Hepatocyte (in vitro differentiated cells): ENCODE data around the gene CCDC86. TPM values are rescaled to one million over a fixed set of nuclear protein-coding genes. Genes with fewer than 3 reads are reported as not detected.

Experiments used
- DNase-seq: peaks from one replicate; pipeline ENCODE4 v3.0.0-alpha.2; 2016; ENCODE audit warnings: low spot score
- H2AFZ ChIP-seq: fragments of 200-600 bp; sonication (generic); 2 replicates; pipeline ENCODE4 v1.6.0; 2016; ENCODE audit warnings: antibody characterized with exemption, mild to moderate bottlenecking
- H3K27ac ChIP-seq: fragments of 200-600 bp; sonication (generic); 2 replicates; pipeline ENCODE4 v1.5.1; 2016; ENCODE audit warnings: mild to moderate bottlenecking
- H3K27me3 ChIP-seq: fragments of 200-600 bp; sonication (generic); 2 replicates; pipeline ENCODE4 v1.6.1; 2016
- H3K36me3 ChIP-seq: fragments of 200-600 bp; sonication (generic); replicated peaks from 2 replicates; pipeline ENCODE4 v1.5.1; 2016; ENCODE audit warnings: low read depth; ENCODE audit not compliant: insufficient read depth
- H3K4me1 ChIP-seq: fragments of 200-600 bp; sonication (generic); 2 replicates; pipeline ENCODE4 v1.5.1; 2016; ENCODE audit warnings: mild to moderate bottlenecking, moderate library complexity; ENCODE audit not compliant: insufficient read depth
- H3K4me2 ChIP-seq: fragments of 200-600 bp; sonication (generic); 2 replicates; pipeline ENCODE4 v1.6.0; 2016
- H3K4me3 ChIP-seq: fragments of 200-600 bp; sonication (generic); 2 replicates; pipeline ENCODE4 v1.5.1; 2016; ENCODE audit warnings: mild to moderate bottlenecking
- H3K79me2 ChIP-seq: fragments of 200-600 bp; sonication (generic); 2 replicates; pipeline ENCODE4 v1.6.0; 2017; ENCODE audit warnings: mild to moderate bottlenecking
- H3K9me2 ChIP-seq: fragments of 200-600 bp; sonication (generic); replicated peaks from 2 replicates; pipeline ENCODE4 v1.6.0; 2017; ENCODE audit warnings: mild to moderate bottlenecking; ENCODE audit not compliant: insufficient read depth
- H3K9me3 ChIP-seq: fragments of 200-600 bp; sonication (generic); 2 replicates; pipeline ENCODE4 v1.5.1; 2016; ENCODE audit warnings: low read depth, mild to moderate bottlenecking
- H4K20me1 ChIP-seq: fragments of 200-600 bp; sonication (generic); 2 replicates; pipeline ENCODE4 v1.6.0; 2016; ENCODE audit warnings: mild to moderate bottlenecking; ENCODE audit not compliant: insufficient read depth, poor library complexity, severe bottlenecking
- CTCF ChIP-seq: fragments of 200-600 bp; sonication (generic); IDR thresholded peaks from 2 replicates; pipeline ENCODE4 v1.5.1; 2016; ENCODE audit warnings: antibody characterized with exemption, mild to moderate bottlenecking; ENCODE audit not compliant: poor library complexity
- EZH2 ChIP-seq: fragments of 200-600 bp; sonication (generic); IDR thresholded peaks from 2 replicates; pipeline ENCODE4 v1.6.1; 2016; ENCODE audit warnings: antibody characterized with exemption, mild to moderate bottlenecking, borderline replicate concordance
- EZH2phosphoT487 ChIP-seq: fragments of 200-600 bp; sonication (generic); IDR thresholded peaks from one replicate; pipeline ENCODE4 v1.6.1; 2018; ENCODE audit warnings: antibody characterized with exemption, mild to moderate bottlenecking, low read depth, moderate library complexity; ENCODE audit not compliant: unreplicated experiment, severe bottlenecking
- WGBS: methylation state at CpG from one replicate; pipeline ENCODE4 v1.1.6; 2016; ENCODE audit warnings: low lambda C conversion rate; ENCODE audit errors: missing lambda C conversion rate; 5-methylcytosine and 5-hydroxymethylcytosine counted together
- polyA plus RNA-seq: library from polyadenylated mRNA; unstranded; fragments of >200 nt; fragmentation: Nextera tagmentation; extraction: Ambion mirVana; gene quantifications from 2 replicates; pipeline ENCODE4 v1.2.1, GENCODE V29; 2016
- total RNA-seq: library from RNA; depleted of rRNA; stranded (reverse); fragments of >200 nt; gene quantifications from 2 replicates; pipeline ENCODE4 v1.2.3, GENCODE V29; 2014

CCDC86 gene
- total and polyA plus RNA-seq, 2 experiments from 2014 or later = 9.1 to 25.3 TPM

GRCh38 chr11:60852117-60852981 is 10.4 kb downstream of the CCDC86 start:
- H3K9me3 ChIP-seq = no peaks in the 10 kb centered on the region
- H3K4me1 ChIP-seq = peaks cover 3% of the 10 kb centered on the region
- H3K4me3 ChIP-seq = no peak overlapping the region
- H4K20me1 ChIP-seq = no peaks in the 10 kb centered on the region
- no peaks in the 10 kb centered on the region for H3K9me2 ChIP-seq
- no peaks in the 10 kb centered on the region for H3K36me3 ChIP-seq
- H3K27ac ChIP-seq = peak overlapping the region; percentile 89
- no peaks in the 10 kb centered on the region for H3K79me2 ChIP-seq
- WGBS = 32% methylated on average over 51 of the region's 78 CpGs
- DNase-seq = peak; percentile 71
- peak overlapping the region; percentile 20 for H2AFZ ChIP-seq
- no peaks in the 10 kb centered on the region for H3K27me3 ChIP-seq
- H3K4me2 ChIP-seq = peak overlapping the region; percentile 71
- TF ChIP-seq CTCF = no peak
- TF ChIP-seq EZH2phosphoT487 = no peak
- no peak for TF ChIP-seq EZH2

GRCh38 chr11:60852982-60853950 is 11.4 kb downstream of the CCDC86 start:
- WGBS = 95% methylated on average over 67 of the region's 68 CpGs
- Histone ChIP-seq H3K4me1 (peaks cover 3% of the 10 kb centered on the region), H3K4me3 (no peak overlapping the region), H3K4me2 (peak overlapping the region; percentile 71), H3K9me3 (no peaks in the 10 kb centered on the region), H4K20me1 (no peaks in the 10 kb centered on the region), H3K27me3 (no peaks in the 10 kb centered on the region), H3K36me3 (no peaks in the 10 kb centered on the region), H3K9me2 (no peaks in the 10 kb centered on the region), H2AFZ (no peak overlapping the region), H3K79me2 (no peaks in the 10 kb centered on the region), H3K27ac (peak overlapping the region; percentile 89)
- TF ChIP-seq EZH2 (no peak), CTCF (no peak), EZH2phosphoT487 (no peak)
- DNase-seq = no peak

GRCh38 chr11:60854140-60854846 is 12.4 kb downstream of the CCDC86 start:
- Histone ChIP-seq H2AFZ (no peak overlapping the region), H3K4me1 (peaks cover 3% of the 10 kb centered on the region), H3K79me2 (no peaks in the 10 kb centered on the region), H3K27ac (no peak overlapping the region), H3K36me3 (no peaks in the 10 kb centered on the region), H3K4me2 (no peak overlapping the region), H3K9me2 (no peaks in the 10 kb centered on the region), H3K9me3 (no peaks in the 10 kb centered on the region), H3K27me3 (no peaks in the 10 kb centered on the region), H3K4me3 (no peak overlapping the region), H4K20me1 (no peaks in the 10 kb centered on the region)
- no peak for DNase-seq
- 82% methylated on average over 8 of the region's 8 CpGs for WGBS
- TF ChIP-seq CTCF (no peak), EZH2 (no peak), EZH2phosphoT487 (no peak)
